ENCODE measurements around the gene GARNL3. TPM values are rescaled to one million over a fixed set of nuclear protein-coding genes. Genes with fewer than 3 reads are reported as not detected.

The GARNL3 gene
- total and polyA plus RNA-seq, 8 donors: 0.76 to 35.8 (median 7.5) TPM

DNA sequence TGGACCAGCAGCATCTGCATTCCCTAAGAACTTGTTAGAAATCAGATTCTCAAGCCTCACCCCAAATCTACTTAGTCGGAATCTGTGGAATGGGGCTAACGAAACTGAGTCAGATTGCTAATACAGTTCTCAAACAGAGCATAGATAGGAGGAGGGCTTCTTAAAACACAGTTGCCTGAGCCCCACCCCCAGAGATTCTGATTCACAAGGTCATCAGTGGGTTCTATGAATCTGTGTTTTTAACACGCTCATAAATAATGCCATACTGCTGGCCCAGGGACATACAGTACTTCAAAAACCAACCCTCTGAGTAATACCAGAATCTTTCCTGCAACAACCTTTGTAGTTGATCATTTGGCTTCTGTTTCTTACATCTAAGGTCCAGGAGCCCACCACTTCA, 32.9 kb upstream of the GARNL3 start:
- WGBS, 5 donors: 91 to 98% (median 97%) methylated on average over 3 of the region's 3 CpGs

DNA sequence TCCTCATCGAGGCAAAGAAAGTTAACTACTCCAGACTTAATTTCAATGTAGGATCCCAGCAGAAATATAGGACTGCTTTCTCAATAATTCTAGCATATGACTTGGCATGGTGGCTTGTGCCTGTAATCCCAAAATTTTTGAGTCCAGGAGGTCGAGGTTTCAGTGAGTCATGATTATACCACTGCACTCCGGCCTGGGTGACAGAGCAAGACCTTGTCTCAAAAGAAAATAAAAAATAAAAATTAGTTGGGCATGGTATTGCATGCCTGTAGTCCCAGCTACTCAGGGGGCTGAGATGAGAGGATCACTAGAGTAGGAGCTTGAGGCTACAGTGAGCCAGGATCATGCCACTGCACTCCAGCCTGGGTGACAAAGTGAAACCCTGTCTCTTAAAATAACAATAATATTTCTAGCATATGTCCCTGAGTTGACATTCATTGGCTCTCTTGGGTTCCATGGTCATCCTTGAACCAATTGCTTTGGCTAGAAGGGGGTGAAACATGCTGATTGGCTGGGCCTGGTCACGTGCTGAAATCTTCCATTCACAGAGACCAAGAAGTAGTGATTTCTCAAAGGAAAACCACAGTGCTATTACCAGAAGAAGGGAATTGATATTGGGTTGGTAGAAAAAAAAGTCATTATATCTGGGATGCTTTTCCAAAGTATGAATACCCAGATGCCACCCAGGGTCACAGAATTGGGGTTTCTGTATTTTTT, 31.6 kb upstream of the GARNL3 start:
- no peaks in the 10 kb centered on the region for H3K27me3 ChIP-seq
- intact Hi-C loops (cut with DNase I; ENCODE audit: low total_unique reads): no loop called here
- H3K4me1 ChIP-seq: peaks cover 0 to 18% (median 8%) of the 10 kb centered on the region in 4 donors
- H3K9me3 ChIP-seq: no peaks in the 10 kb centered on the region
- WGBS, 5 donors: 82 to 91% (median 88%) methylated on average over 4 of the region's 4 CpGs
- H3K27ac ChIP-seq: no peak overlapping the region
- H3K4me3 ChIP-seq: no peak overlapping the region
- no peak for DNase-seq
- peaks cover 0 to 5% (median 0%) of the 10 kb centered on the region in 4 donors for H3K36me3 ChIP-seq
- TF ChIP-seq, protein P1, sequence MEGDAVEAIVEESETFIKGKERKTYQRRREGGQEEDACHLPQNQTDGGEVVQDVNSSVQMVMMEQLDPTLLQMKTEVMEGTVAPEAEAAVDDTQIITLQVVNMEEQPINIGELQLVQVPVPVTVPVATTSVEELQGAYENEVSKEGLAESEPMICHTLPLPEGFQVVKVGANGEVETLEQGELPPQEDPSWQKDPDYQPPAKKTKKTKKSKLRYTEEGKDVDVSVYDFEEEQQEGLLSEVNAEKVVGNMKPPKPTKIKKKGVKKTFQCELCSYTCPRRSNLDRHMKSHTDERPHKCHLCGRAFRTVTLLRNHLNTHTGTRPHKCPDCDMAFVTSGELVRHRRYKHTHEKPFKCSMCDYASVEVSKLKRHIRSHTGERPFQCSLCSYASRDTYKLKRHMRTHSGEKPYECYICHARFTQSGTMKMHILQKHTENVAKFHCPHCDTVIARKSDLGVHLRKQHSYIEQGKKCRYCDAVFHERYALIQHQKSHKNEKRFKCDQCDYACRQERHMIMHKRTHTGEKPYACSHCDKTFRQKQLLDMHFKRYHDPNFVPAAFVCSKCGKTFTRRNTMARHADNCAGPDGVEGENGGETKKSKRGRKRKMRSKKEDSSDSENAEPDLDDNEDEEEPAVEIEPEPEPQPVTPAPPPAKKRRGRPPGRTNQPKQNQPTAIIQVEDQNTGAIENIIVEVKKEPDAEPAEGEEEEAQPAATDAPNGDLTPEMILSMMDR (IDR thresholded peaks at IDR 0.05): no peak
- TF ChIP-seq EP300 (IDR thresholded peaks at IDR 0.05) (no peak), POLR2AphosphoS5 (IDR thresholded peaks at IDR 0.05) (no peak), POLR2A (IDR thresholded peaks at IDR 0.05) (no peak)

More for the DNA sequence above, 32.9 kb upstream of the GARNL3 start:
- H3K4me3 ChIP-seq: no peak overlapping the region
- no peaks in the 10 kb centered on the region for H3K27me3 ChIP-seq
- H3K36me3 ChIP-seq: no peaks in the 10 kb centered on the region
- TF ChIP-seq POLR2A (IDR thresholded peaks at IDR 0.05) (no peak), EP300 (IDR thresholded peaks at IDR 0.05) (no peak), POLR2AphosphoS5 (IDR thresholded peaks at IDR 0.05) (no peak)
- TF ChIP-seq, protein P1 (IDR thresholded peaks at IDR 0.05): no peak
- DNase-seq: no peak
- peaks cover 0 to 21% (median 8%) of the 10 kb centered on the region in 4 donors for H3K4me1 ChIP-seq
- no peaks in the 10 kb centered on the region for H3K9me3 ChIP-seq
- intact Hi-C loops (cut with DNase I; ENCODE audit: low total_unique reads): no loop called here
- no peak overlapping the region for H3K27ac ChIP-seq

DNA sequence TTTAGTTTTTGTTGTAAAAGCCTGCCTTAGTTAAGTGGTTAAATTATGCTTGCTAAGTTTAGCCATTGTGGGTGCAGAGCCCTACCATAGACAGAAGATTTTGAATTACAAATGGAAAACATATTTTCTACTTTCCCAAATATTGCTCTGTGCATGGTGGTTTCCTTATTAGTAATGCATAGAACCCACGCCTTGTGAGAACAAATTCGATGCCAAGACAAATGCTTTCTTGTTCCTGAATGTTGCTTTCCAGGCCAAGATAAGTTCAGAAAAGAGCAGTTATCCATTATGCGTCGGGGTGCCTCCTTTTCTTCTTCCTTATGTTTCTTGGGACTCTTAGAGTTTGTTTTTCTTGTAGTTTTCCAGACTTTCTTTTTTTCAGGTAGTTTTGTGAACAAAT, 31.0 kb upstream of the GARNL3 start:
- H3K4me1 ChIP-seq: peaks cover 0 to 18% (median 8%) of the 10 kb centered on the region in 4 donors
- H3K9me3 ChIP-seq: no peaks in the 10 kb centered on the region
- peak in 1 of 2 donors; percentile 58 for DNase-seq
- peak overlapping the region in 2 of 5 donors; percentile 2 to 6 for H3K27ac ChIP-seq
- H3K36me3 ChIP-seq: peaks cover 0 to 5% (median 0%) of the 10 kb centered on the region in 4 donors
- H3K27me3 ChIP-seq: no peaks in the 10 kb centered on the region
- intact Hi-C loops (cut with DNase I; ENCODE audit: low total_unique reads): no loop called here
- no peak for TF ChIP-seq POLR2A (IDR thresholded peaks at IDR 0.05)
- TF ChIP-seq, protein P1 (IDR thresholded peaks at IDR 0.05): no peak
- peak in 1 of 3 donors; percentile 10 for TF ChIP-seq POLR2AphosphoS5 (IDR thresholded peaks at IDR 0.05)
- TF ChIP-seq EP300 (IDR thresholded peaks at IDR 0.05): no peak
- WGBS, 5 donors: 28 to 43% (median 37%) methylated on average over 4 of the region's 4 CpGs
- H3K4me3 ChIP-seq: no peak overlapping the region

DNA sequence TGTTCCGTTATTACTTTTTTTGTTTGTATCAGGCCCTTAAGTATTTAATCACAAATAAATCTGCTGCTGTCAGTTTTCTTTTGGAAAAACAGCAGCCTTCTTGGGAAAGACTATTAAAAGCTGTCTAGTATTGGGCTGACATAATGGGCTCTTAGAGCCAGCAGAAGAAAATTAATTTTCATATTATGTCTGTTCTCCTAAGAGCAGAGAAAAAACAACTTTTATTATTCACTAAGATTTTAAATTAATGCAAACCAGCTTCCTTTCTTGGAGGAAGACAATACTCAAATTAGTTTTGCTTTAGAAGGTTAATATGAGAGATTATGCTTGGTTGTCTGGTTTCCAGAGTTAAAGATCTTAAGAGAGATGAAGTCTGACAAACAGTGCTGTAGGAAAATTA, 30.6 kb upstream of the GARNL3 start:
- intact Hi-C loops (cut with DNase I; ENCODE audit: low total_unique reads): no loop called here
- Histone ChIP-seq H3K27me3 (no peaks in the 10 kb centered on the region), H3K27ac (peak overlapping the region in 2 of 5 donors; percentile 2 to 6), H3K9me3 (no peaks in the 10 kb centered on the region), H3K4me3 (no peak overlapping the region), H3K4me1 (peaks cover 0 to 18% (median 8%) of the 10 kb centered on the region in 4 donors), H3K36me3 (peaks cover 0 to 5% (median 0%) of the 10 kb centered on the region in 4 donors)
- TF ChIP-seq EP300 (IDR thresholded peaks at IDR 0.05) (no peak), POLR2AphosphoS5 (IDR thresholded peaks at IDR 0.05) (no peak), POLR2A (IDR thresholded peaks at IDR 0.05) (no peak)
- TF ChIP-seq, protein P1 (IDR thresholded peaks at IDR 0.05): no peak
- WGBS, 5 donors: 38 to 51% (median 49%) methylated on average over 1 of the region's 1 CpG
- DNase-seq: peak in 1 of 2 donors; percentile 30
